PC-3 (cell line): Measurements from ENCODE around the gene PCED1B. TPM values are rescaled to one million over a fixed set of nuclear protein-coding genes. Genes with fewer than 3 reads are reported as not detected.
A peak's percentile ranks its signal among the peaks of the same experiment; 100 is the strongest.

Source experiments
- ATAC-seq: fragments of 200-7000 bp; cut with Tn5 transposase; 2 replicates; pipeline ENCODE4 v1.9.1; 2020; ENCODE audit warnings: mild to moderate bottlenecking, moderate library complexity
- BruUV-seq: library from RNA; stranded (reverse); fragments of 400-500 nt; replicated peaks from 2 replicates; lab custom pipeline; 2021; lab: Mats Ljungman, UMichigan
- CTCF ChIA-PET: fragments of 300-600 bp; sonication (Branson Sonifier 250); formaldehyde crosslinking; loops from one replicate; lab custom pipeline; 2022; ENCODE audit warnings: antibody characterized with exemption; lab: Charles Lee
- POLR2A ChIA-PET: fragments of 300-600 bp; sonication (Branson Sonifier 250); formaldehyde crosslinking; loops from one replicate; lab custom pipeline; 2022; ENCODE audit warnings: antibody characterized with exemption; ENCODE audit not compliant: unreplicated experiment; lab: Charles Lee
- DNase-seq: peaks from one replicate; pipeline ENCODE4 v3.0.0-alpha.2; 2015
- H2AFZ ChIP-seq: fragments of 300-600 bp; sonication (generic); 2 replicates; pipeline ENCODE4 v1.6.0; 2016; ENCODE audit warnings: antibody characterized with exemption, low read length
- H3F3A ChIP-seq: fragments of 300-600 bp; sonication (generic); one replicate; pipeline ENCODE4 v1.6.0; 2017; ENCODE audit warnings: antibody characterized with exemption, low read length, control low read depth, mild to moderate bottlenecking; ENCODE audit not compliant: unreplicated experiment
- H3K27ac ChIP-seq: fragments of 300-600 bp; sonication (generic); 2 replicates; pipeline ENCODE4 v1.5.1; 2016; ENCODE audit warnings: mild to moderate bottlenecking, low read length
- H3K27me3 ChIP-seq: fragments of 300-600 bp; sonication (generic); 2 replicates; pipeline ENCODE4 v1.6.1; 2016; ENCODE audit warnings: low read length, mixed read lengths
- H3K36me3 ChIP-seq: fragments of 300-600 bp; sonication (generic); 2 replicates; pipeline ENCODE4 v1.6.1; 2016; ENCODE audit warnings: low read depth, mixed run types, low read length, mixed read lengths
- H3K4me1 ChIP-seq: fragments of 300-600 bp; sonication (generic); 2 replicates; pipeline ENCODE4 v1.5.1; 2016; ENCODE audit warnings: low read length; ENCODE audit not compliant: insufficient read depth
- H3K4me2 ChIP-seq: fragments of 300-600 bp; sonication (generic); 2 replicates; pipeline ENCODE4 v1.6.0; 2016; ENCODE audit warnings: low read length
- H3K4me3 ChIP-seq: fragments of 300-600 bp; sonication (generic); 2 replicates; pipeline ENCODE4 v1.5.1; 2016; ENCODE audit warnings: mild to moderate bottlenecking, low read length, mixed read lengths
- H3K79me2 ChIP-seq: fragments of 300-600 bp; sonication (generic); 2 replicates; pipeline ENCODE4 v1.6.1; 2017; ENCODE audit warnings: low read length, mixed read lengths
- H3K9ac ChIP-seq: fragments of 300-600 bp; sonication (generic); 2 replicates; pipeline ENCODE4 v1.6.0; 2016; ENCODE audit warnings: mild to moderate bottlenecking, low read length
- H3K9me2 ChIP-seq: fragments of 300-600 bp; sonication (generic); replicated peaks from 2 replicates; pipeline ENCODE4 v1.6.1; 2016; ENCODE audit warnings: mixed run types, low read length, mixed read lengths
- H3K9me3 ChIP-seq: fragments of 300-600 bp; sonication (generic); 2 replicates; pipeline ENCODE4 v1.6.1; 2016; ENCODE audit warnings: low read length, mixed read lengths
- H4K20me1 ChIP-seq: fragments of 300-600 bp; sonication (generic); 2 replicates; pipeline ENCODE4 v1.6.1; 2016; ENCODE audit warnings: low read length, mixed read lengths
- CTCF ChIP-seq: fragments of 300-600 bp; sonication (generic); conservative IDR thresholded peaks from 2 replicates; pipeline ENCODE4 v1.5.1; 2017; ENCODE audit warnings: antibody characterized with exemption, low read depth, mild to moderate bottlenecking, low read length
- EZH2 ChIP-seq: fragments of 300-600 bp; sonication (generic); IDR thresholded peaks from one replicate; pipeline ENCODE4 v1.6.1; 2017; ENCODE audit warnings: antibody characterized with exemption, mild to moderate bottlenecking, low read length; ENCODE audit not compliant: unreplicated experiment
- EZH2phosphoT487 ChIP-seq: fragments of 300-600 bp; sonication (generic); IDR thresholded peaks from 2 replicates; pipeline ENCODE4 v1.6.1; 2018; ENCODE audit warnings: mild to moderate bottlenecking, antibody characterized with exemption, low read length, borderline replicate concordance
- intact Hi-C: fragments of 100-400 bp; cut with micrococcal nuclease; formaldehyde crosslinking; loops from 2 replicates; pipeline ENCODE4 v1.9.0; 2023
- total RNA-seq: library from RNA; depleted of rRNA; stranded (reverse); fragments of >200 nt; gene quantifications from 2 replicates; pipeline ENCODE4 v1.2.3, GENCODE V29; 2014

The PCED1B gene
- total RNA-seq, 1 experiment from 2014 or later: 1.0 TPM

GRCh38 chr12:47071241-47071852 lies 8.1 kb upstream of the PCED1B start:
- peaks cover 19% of the 10 kb centered on the region for H3K4me1 ChIP-seq
- peak; percentile 76 for TF ChIP-seq CTCF
- TF ChIP-seq EZH2: no peak
- DNase-seq (peak; percentile 35), ATAC-seq (peak; percentile 29)
- no peak overlapping the region for H3K4me2 ChIP-seq
- H3K4me3 ChIP-seq: no peak overlapping the region
- H3K9me2 ChIP-seq: no peaks in the 10 kb centered on the region
- H3K27me3 ChIP-seq: no peaks in the 10 kb centered on the region
- no peak overlapping the region for H2AFZ ChIP-seq
- ChIA-PET POLR2A (interaction anchor here (0.6 kb wide), 2 partner anchors 68 to 148 kb away, joined by 4 to 5 read pairs; no protein-coding TSS in a partner anchor), CTCF (interaction anchor here (0.6 to 1.2 kb wide), 3 partner anchors 39 to 598 kb away, joined by 3 to 6 read pairs (median 3); no protein-coding TSS in a partner anchor)
- intact Hi-C loops: no loop called here
- no peaks in the 10 kb centered on the region for H3K36me3 ChIP-seq
- BruUV-seq: no TSS peak
- no peaks in the 10 kb centered on the region for H4K20me1 ChIP-seq
- H3K9ac ChIP-seq: no peak overlapping the region
- no peak overlapping the region for H3K27ac ChIP-seq
- H3K9me3 ChIP-seq: no peaks in the 10 kb centered on the region
- no peaks in the 10 kb centered on the region for H3F3A ChIP-seq
- peaks cover 10% of the 10 kb centered on the region for H3K79me2 ChIP-seq

GRCh38 chr12:47073951-47074350 lies 5.5 kb upstream of the PCED1B start:
- Histone ChIP-seq H2AFZ (no peak overlapping the region), H3K4me3 (no peak overlapping the region), H3F3A (no peaks in the 10 kb centered on the region), H3K4me1 (peaks cover 41% of the 10 kb centered on the region), H3K79me2 (peaks cover 36% of the 10 kb centered on the region), H4K20me1 (peaks cover 7% of the 10 kb centered on the region; the same call in 1 of the 2 replicates), H3K27me3 (no peaks in the 10 kb centered on the region), H3K9me3 (no peaks in the 10 kb centered on the region), H3K9ac (no peak overlapping the region), H3K4me2 (no peak overlapping the region), H3K27ac (no peak overlapping the region), H3K36me3 (no peaks in the 10 kb centered on the region), H3K9me2 (no peaks in the 10 kb centered on the region)
- CTCF ChIA-PET: no interaction called here
- BruUV-seq: no TSS peak
- DNase-seq (no peak), ATAC-seq (no peak)
- intact Hi-C loops: no loop called here
- TF ChIP-seq CTCF (no peak), EZH2 (no peak), EZH2phosphoT487 (no peak)
- POLR2A ChIA-PET: no interaction called here

- Histone ChIP-seq H3K4me3 (no peak overlapping the region), H4K20me1 (peaks cover 7% of the 10 kb centered on the region; the same call in 1 of the 2 replicates), H3K79me2 (peaks cover 41% of the 10 kb centered on the region), H3K27me3 (no peaks in the 10 kb centered on the region), H3K27ac (no peak overlapping the region), H3K9me3 (no peaks in the 10 kb centered on the region), H3K4me1 (peaks cover 41% of the 10 kb centered on the region), H3K9me2 (no peaks in the 10 kb centered on the region), H3F3A (no peaks in the 10 kb centered on the region), H3K9ac (no peak overlapping the region), H3K36me3 (no peaks in the 10 kb centered on the region), H3K4me2 (no peak overlapping the region), H2AFZ (no peak overlapping the region)
- TF ChIP-seq EZH2phosphoT487 (no peak), EZH2 (no peak), CTCF (no peak)
- ChIA-PET CTCF (no interaction called here), POLR2A (interaction anchor here (0.5 kb wide), 1 partner anchor 154 kb away, joined by 16 read pairs; no protein-coding TSS in a partner anchor)
- no peak for DNase-seq
- intact Hi-C loops: no loop called here
- no peak for ATAC-seq
- no TSS peak for BruUV-seq
Measured at GRCh38 chr12:47074757-47075156, 4.7 kb upstream of the PCED1B start.
